SK-N-SH treated with all-trans-retinoic acid at 6 μM for 48 hours (cell line): Measurements from ENCODE around the gene KBTBD12.

Experiments
- BACH2 ChIP-seq: fragments of 250-450 bp; sonication (Bioruptor Pico); IDR thresholded peaks from 2 replicates; pipeline ENCODE4 v1.9.0; 2021; ENCODE audit warnings: mild to moderate bottlenecking, borderline replicate concordance
- CSDC2 ChIP-seq: fragments of 250-450 bp; sonication (Bioruptor Pico); IDR thresholded peaks from 2 replicates; pipeline ENCODE4 v1.5.0; 2020; ENCODE audit warnings: mild to moderate bottlenecking, moderate library complexity
- ESRRG ChIP-seq: fragments of 250-450 bp; sonication (Bioruptor Pico); IDR thresholded peaks from 2 replicates; pipeline ENCODE4 v1.6.1; 2021; ENCODE audit warnings: mild to moderate bottlenecking
- GLIS3 ChIP-seq: fragments of 250-450 bp; sonication (Bioruptor Pico); IDR thresholded peaks from 2 replicates; pipeline ENCODE4 v1.5.0; 2020; ENCODE audit warnings: mild to moderate bottlenecking, moderate library complexity
- OSR1 ChIP-seq: fragments of 250-450 bp; sonication (Bioruptor Pico); IDR thresholded peaks from 2 replicates; pipeline ENCODE4 v1.8.0; 2022; ENCODE audit warnings: moderate library complexity, mild to moderate bottlenecking, inconsistent platforms
- PATZ1 ChIP-seq: fragments of 250-450 bp; sonication (Bioruptor Pico); IDR thresholded peaks from 2 replicates; pipeline ENCODE4 v1.8.0; 2020; ENCODE audit warnings: mild to moderate bottlenecking, moderate library complexity, borderline replicate concordance
- PPARA ChIP-seq: fragments of 250-450 bp; sonication (Bioruptor Pico); IDR thresholded peaks from 2 replicates; pipeline ENCODE4 v1.5.0; 2020; ENCODE audit warnings: mild to moderate bottlenecking, borderline replicate concordance
- RARB ChIP-seq: fragments of 250-450 bp; sonication (Bioruptor Pico); IDR thresholded peaks from 2 replicates; pipeline ENCODE4 v1.8.0; 2021; ENCODE audit warnings: mild to moderate bottlenecking, moderate library complexity
- ZC3H10 ChIP-seq: fragments of 250-450 bp; sonication (Bioruptor Pico); IDR thresholded peaks from 2 replicates; pipeline ENCODE4 v1.5.1; 2021; ENCODE audit warnings: mild to moderate bottlenecking, moderate library complexity
- ZFP30 ChIP-seq: fragments of 450-650 bp; formaldehyde crosslinking; IDR thresholded peaks from 2 replicates; pipeline ENCODE4 v1.5.0; 2022; ENCODE audit warnings: mild to moderate bottlenecking, moderate library complexity
- ZNF565 ChIP-seq: fragments of 450-650 bp; formaldehyde crosslinking; conservative IDR thresholded peaks from 2 replicates; pipeline ENCODE4 v1.5.0; 2020; ENCODE audit warnings: low read depth, mild to moderate bottlenecking, moderate library complexity
- TF ChIP-seq, protein P1 (sequence below): fragments of 250-450 bp; sonication (Bioruptor Pico); IDR thresholded peaks from 2 replicates; pipeline ENCODE4 v1.5.1; 2020; ENCODE audit warnings: low read depth, mild to moderate bottlenecking, moderate library complexity
- TF ChIP-seq, protein P2 (sequence below): fragments of 250-450 bp; sonication (Bioruptor Pico); IDR thresholded peaks from 2 replicates; pipeline ENCODE4 v1.5.0; 2020; ENCODE audit warnings: mild to moderate bottlenecking, moderate library complexity

DNA sequence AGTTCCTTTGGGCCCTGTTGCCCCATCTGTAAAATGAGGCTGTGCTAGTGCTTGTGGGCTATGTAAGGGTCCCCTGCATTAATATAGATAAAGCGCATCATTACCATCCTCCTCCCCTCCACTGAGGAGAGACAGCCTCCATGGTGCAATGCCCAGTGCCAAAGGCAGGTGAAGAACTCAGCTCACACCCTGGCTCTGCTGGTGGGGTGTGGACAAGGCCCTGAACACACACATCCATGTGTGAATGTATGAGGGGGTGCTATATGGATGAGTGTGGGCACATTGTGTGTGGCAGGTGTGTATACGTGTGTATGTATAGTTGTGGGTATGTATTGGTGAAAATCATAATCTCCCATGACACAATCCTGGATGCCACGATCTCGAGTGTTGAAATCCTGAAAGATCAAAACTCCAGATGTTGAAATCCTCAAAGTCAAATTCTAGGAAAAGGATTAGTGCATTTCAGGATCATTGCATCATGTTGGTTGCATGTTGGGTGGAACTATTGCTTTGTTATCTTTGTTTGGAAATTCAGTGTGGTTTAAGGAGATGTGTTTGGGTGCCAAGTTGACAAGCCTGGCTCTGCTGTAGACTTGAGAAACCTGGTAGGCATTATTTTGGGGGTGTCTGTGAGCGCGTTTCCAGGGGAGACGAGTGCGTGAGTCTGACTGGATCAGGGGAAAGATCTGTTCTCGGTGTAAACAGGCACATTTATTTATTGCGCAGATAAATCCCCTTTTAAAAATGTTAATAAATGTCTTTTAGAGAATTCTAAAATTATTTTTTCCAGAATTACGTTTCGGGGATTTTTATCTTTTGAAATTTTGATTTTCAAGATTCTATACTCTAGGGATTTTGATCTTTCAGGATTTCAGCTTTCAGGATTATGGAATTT, 95.2 kb downstream of the KBTBD12 start:
- TF ChIP-seq, protein P1, sequence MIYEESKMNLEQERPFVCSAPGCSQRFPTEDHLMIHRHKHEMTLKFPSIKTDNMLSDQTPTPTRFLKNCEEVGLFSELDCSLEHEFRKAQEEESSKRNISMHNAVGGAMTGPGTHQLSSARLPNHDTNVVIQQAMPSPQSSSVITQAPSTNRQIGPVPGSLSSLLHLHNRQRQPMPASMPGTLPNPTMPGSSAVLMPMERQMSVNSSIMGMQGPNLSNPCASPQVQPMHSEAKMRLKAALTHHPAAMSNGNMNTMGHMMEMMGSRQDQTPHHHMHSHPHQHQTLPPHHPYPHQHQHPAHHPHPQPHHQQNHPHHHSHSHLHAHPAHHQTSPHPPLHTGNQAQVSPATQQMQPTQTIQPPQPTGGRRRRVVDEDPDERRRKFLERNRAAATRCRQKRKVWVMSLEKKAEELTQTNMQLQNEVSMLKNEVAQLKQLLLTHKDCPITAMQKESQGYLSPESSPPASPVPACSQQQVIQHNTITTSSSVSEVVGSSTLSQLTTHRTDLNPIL (CRISPR knock-in tag) = no peak
- no peak for TF ChIP-seq GLIS3 (CRISPR knock-in tag)
- no peak for TF ChIP-seq CSDC2
- TF ChIP-seq ZC3H10 = no peak
- no peak for TF ChIP-seq ZNF565 (CRISPR knock-in tag)
- no peak for TF ChIP-seq PPARA
- no peak for TF ChIP-seq ZFP30 (CRISPR knock-in tag)
- TF ChIP-seq PATZ1 (CRISPR knock-in tag) = no peak
- TF ChIP-seq, protein P2, sequence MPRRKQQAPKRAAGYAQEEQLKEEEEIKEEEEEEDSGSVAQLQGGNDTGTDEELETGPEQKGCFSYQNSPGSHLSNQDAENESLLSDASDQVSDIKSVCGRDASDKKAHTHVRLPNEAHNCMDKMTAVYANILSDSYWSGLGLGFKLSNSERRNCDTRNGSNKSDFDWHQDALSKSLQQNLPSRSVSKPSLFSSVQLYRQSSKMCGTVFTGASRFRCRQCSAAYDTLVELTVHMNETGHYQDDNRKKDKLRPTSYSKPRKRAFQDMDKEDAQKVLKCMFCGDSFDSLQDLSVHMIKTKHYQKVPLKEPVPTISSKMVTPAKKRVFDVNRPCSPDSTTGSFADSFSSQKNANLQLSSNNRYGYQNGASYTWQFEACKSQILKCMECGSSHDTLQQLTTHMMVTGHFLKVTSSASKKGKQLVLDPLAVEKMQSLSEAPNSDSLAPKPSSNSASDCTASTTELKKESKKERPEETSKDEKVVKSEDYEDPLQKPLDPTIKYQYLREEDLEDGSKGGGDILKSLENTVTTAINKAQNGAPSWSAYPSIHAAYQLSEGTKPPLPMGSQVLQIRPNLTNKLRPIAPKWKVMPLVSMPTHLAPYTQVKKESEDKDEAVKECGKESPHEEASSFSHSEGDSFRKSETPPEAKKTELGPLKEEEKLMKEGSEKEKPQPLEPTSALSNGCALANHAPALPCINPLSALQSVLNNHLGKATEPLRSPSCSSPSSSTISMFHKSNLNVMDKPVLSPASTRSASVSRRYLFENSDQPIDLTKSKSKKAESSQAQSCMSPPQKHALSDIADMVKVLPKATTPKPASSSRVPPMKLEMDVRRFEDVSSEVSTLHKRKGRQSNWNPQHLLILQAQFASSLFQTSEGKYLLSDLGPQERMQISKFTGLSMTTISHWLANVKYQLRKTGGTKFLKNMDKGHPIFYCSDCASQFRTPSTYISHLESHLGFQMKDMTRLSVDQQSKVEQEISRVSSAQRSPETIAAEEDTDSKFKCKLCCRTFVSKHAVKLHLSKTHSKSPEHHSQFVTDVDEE (CRISPR knock-in tag) = no peak
- no peak for TF ChIP-seq ESRRG (CRISPR knock-in tag)
- no peak for TF ChIP-seq RARB
- no peak for TF ChIP-seq BACH2 (CRISPR knock-in tag)
- TF ChIP-seq OSR1 (CRISPR knock-in tag) = no peak
